Left colon (tissue), 2 donors: Measurements from ENCODE around the gene ETV5. TPM values are rescaled to one million over a fixed set of nuclear protein-coding genes. Genes with fewer than 3 reads are reported as not detected.
"Not testable (repeated sequence)": the region's sequence is repeated elsewhere in the genome, so short reads cannot be mapped to it uniquely, and the experiment has no call there.

Experiments used
- ATAC-seq: fragments of 200-7000 bp; cut with Tn5 transposase; one replicate; pipeline ENCODE4 v1.9.1; 2020; ENCODE audit warnings: mild to moderate bottlenecking, moderate library complexity
- DNase-seq, 2 donors: peaks; one replicate each; pipeline ENCODE4 v3.0.0-alpha.2; 2020
- intact Hi-C, 2 donors: fragments of 100-400 bp; cut with DNase I in 1 of 2; cut with micrococcal nuclease in 1 of 2; formaldehyde crosslinking; loops; one replicate each; pipeline versions ENCODE4 v1.11.2 to v1.14.0; 2022; cut with DNase I, micrococcal nuclease
- total RNA-seq, 2 donors: library from RNA; stranded (reverse); fragmentation: NEBNext Ultra II Directional; extraction: Animal tissue kit (Norgen Biotek cat#: 25700); gene quantifications; one replicate each; pipeline ENCODE4 v1.2.1, GENCODE V29; 2021
- donor health status: DM: no; HTN: no; CAD: no.
- donor health status: DM: yes; HTN: yes; CAD: no.

The ETV5 gene
- total RNA-seq, 2 donors from 2014 or later: 2.2 to 4.0 TPM

DNA sequence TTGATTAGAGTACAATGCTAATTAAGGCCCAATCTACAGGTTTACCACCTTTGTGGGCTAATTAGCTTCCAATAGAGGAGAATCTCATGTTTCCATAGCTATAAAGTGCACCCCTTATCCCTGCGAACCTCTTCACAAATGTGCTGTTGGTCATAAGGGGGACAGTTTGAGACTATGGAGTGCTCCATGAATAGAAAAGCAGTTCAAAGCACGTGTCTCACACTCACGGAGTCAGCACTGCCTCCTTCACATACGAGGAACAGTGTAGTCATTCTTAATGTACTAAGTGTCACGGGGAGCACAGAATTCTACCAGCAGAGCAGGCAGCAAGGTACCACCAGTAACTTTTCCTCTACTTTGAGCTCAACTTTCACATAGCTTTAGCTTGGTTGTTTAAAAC is 62.1 kb downstream of the ETV5 start:
- ATAC-seq (no peak), DNase-seq (no peak)
- intact Hi-C loops: no loop called here

GRCh38 chr3:186044968-186045367 is 63.9 kb downstream of the ETV5 start:
- no peak for DNase-seq
- intact Hi-C loops: no loop called here
- no peak for ATAC-seq

GRCh38 chr3:186044427-186044826 is 64.5 kb downstream of the ETV5 start:
- DNase-seq (no peak), ATAC-seq (no peak)
- intact Hi-C loops: no loop called here

GRCh38 chr3:186042521-186043202 is 66.2 kb downstream of the ETV5 start:
- no peak for ATAC-seq
- intact Hi-C loops: no loop called here

GRCh38 chr3:186042036-186042435 is 66.9 kb downstream of the ETV5 start:
- intact Hi-C loops: no loop called here
- ATAC-seq: no peak
- DNase-seq: no peak

More at GRCh38 chr3:186042521-186043202, 66.2 kb downstream of the ETV5 start:
- DNase-seq: no peak

DNA sequence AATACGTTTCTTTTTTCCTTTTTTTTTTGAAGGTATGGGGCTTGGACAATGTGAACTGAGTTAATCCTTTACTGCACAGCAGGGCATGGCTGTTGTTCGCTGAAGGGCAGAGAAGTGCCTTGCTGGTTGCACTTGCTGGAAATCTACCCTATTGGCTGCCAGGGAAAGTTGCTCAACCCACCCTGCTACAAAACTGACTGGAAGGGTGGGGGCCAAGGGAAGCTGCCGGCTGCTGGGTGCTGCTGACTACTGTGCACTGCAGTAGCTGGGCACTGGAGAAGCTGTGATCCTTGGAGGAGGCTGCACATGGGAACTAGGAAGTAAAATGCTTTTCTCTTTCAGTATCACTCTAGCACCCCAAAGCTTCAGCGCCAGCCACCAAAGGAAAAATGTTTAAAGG is 70.5 kb downstream of the ETV5 start:
- ATAC-seq: no peak
- DNase-seq: no peak
- intact Hi-C loops: no loop called here

DNA sequence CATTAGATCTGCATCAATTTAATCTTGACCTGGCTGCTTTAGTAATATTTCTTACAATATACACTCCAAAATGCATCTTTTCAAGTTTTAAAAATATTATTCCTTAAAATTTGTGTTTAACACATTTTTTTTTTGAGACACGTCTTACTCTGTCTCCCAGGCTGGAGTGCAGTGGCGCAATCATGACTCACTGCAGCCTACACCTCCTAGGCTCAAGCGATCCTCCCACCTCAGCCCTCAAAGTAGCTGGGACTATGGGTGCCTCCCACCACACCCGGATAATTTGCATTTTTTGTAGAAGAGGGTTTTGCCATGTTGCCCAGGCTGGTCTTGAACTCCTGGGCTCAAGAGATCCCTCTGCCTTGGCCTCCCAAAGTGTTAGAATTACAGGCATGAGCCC is 73.6 kb downstream of the ETV5 start:
- DNase-seq: no peak
- intact Hi-C loops: no loop called here
- ATAC-seq: no peak

DNA sequence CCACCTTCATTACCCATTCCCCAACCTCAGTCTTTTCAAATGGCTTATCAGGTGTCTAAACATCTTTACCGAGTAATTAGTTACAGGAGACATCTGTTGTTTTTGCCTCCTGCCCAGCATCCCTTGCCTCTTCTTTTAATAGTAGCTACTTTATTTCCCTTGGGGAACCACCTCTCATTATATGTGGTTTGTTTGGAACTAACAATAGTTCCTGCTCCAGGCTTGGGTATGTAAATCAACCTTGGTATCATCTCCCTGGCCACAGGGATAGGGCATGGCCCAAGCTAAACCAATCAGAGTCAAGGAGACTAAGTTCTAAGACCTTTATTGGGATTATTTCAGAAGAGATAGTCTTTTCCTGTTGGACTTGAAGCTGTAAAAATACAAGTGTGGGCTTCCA is 76.6 kb downstream of the ETV5 start:
- ATAC-seq (no peak), DNase-seq (no peak)
- intact Hi-C loops: no loop called here

DNA sequence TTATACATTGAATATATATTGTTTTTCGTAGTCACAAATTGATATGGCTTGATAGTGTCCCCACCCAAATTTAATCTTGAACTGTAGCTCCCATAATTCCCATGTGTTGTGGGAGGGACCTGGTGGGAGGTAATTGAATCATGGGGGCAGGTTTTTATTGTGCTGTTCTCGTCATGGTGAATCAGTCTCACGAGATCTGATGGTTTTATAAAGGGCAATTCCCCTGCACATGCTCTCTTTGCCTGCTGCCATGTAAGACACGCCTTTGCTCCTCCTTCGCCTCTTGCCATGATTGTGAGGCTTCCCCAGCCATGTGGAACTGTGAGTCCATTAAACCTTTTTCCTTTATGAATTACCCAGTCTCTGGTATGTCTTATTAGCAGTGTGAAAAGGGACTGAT is 82.9 kb downstream of the ETV5 start:
- DNase-seq, ATAC-seq, intact Hi-C loops: not testable (repeated sequence)

DNA sequence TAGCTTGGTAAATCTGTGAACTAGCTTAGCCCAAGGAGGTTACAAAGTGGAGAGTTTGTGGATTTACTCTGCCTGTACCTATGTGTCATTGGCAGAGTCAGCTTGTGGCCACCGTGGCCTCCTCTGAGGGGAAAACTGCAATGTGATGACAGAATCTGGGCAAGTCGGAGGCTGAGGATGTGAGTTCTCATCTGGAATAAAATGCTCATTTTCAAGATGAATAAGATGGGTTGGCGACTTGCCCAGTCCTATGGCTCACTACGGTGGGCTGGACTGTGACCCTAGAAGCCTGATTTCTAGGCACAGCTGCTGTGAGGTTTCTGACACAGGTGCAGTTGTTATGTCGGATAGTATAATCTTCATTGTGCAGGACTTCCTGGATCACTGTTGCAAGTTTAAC is 83.7 kb downstream of the ETV5 start:
- ATAC-seq (no peak), DNase-seq (no peak)
- intact Hi-C loops: no loop called here

GRCh38 chr3:186024210-186024609 is 84.7 kb downstream of the ETV5 start:
- DNase-seq (no peak), ATAC-seq (no peak)
- intact Hi-C loops: no loop called here

DNA sequence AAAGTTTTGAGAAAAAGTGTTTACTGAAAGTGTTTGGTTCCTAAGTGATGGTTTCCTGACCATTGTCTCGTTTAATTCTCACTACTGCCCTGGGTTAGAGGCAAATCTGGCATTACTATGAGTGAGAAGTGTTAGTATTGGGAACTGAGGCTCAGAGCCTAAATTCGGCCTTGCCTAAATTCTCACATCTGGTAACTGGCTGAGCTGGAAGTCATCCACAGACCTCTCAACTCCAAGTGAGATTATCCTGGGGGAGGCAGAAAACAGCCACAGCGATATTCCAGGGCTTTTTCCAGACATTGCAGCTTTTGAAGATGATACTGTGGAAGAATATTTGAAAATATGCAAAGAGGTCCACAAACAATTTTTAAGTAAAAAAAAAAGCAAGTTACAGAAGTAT is 86.0 kb downstream of the ETV5 start:
- DNase-seq (no peak), ATAC-seq (no peak)
- intact Hi-C loops: no loop called here

- ATAC-seq: no peak
- intact Hi-C loops: no loop called here
- no peak for DNase-seq
These were observed 87.1 kb downstream of the ETV5 start for GRCh38 chr3:186021673-186022362.

DNA sequence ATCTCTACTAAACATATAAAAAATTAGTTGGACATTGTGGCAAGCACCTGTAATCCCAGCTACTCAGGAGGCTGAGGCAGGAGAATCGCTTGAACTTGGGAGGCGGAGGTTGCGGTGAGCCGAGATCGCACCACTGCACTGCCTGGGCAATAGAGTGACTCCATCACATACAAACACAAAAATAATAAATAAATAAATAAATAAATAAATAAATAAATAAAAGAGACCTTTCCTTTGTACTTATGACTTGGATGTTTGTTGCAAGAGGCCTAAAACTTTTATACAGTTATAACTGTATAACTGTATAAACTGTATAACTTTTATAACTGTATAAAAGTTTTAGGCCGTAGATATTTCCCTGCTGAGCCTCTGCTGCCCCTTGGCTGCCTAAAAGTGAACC is 87.6 kb downstream of the ETV5 start:
- DNase-seq, intact Hi-C loops, ATAC-seq: not testable (repeated sequence)

DNA sequence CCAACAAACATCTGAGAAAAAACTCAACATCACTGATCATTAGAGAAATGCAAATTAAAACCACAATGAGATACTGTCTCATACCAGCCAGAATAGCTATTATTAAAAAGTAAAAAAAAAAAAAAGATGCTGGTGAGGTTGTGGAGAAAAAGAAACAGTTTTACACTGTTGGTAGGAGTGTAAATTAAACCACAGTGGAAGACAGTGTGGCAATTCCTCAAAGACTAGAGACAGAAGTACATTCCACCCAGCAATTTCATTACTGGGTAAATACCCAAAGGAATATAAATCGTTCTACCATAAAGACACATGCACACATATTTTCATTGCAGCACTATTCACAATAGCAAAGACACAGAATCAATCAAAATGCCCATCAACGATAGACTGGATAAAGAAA is 89.6 kb downstream of the ETV5 start:
- ATAC-seq, intact Hi-C loops, DNase-seq: not testable (repeated sequence)

GRCh38 chr3:186014866-186015265 is 94.0 kb downstream of the ETV5 start:
- DNase-seq (no peak), ATAC-seq (no peak)
- intact Hi-C loops: no loop called here

GRCh38 chr3:186013312-186013711 is 95.6 kb downstream of the ETV5 start:
- ATAC-seq (no peak), DNase-seq (no peak)
- intact Hi-C loops: no loop called here

- ATAC-seq (no peak), DNase-seq (no peak)
- intact Hi-C loops: no loop called here
These were observed 96.8 kb downstream of the ETV5 start for GRCh38 chr3:186012137-186012536.

DNA sequence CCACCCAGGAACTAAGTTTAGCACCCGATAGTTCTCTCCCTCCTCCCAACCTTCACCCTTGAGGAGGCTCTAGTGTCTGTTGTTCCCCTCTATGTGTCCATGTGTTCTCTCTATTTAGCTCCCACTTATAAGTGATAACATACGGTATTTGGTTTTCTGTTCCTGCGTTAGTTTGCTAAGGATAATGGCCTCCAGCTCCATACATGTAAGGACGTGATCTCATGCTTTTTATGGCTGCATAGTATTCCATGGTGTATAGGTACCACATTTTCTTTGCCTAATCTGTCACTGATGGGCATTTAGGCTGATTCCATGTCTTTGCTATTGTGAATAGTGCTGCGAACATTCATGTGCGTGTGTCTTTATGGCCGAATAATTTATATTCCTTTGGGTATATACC is 104.2 kb downstream of the ETV5 start:
- intact Hi-C loops: no loop called here
- DNase-seq (no peak), ATAC-seq (no peak)

- intact Hi-C loops: no loop called here
These were observed 104.7 kb downstream of the ETV5 start for GRCh38 chr3:186004209-186004608.

DNA sequence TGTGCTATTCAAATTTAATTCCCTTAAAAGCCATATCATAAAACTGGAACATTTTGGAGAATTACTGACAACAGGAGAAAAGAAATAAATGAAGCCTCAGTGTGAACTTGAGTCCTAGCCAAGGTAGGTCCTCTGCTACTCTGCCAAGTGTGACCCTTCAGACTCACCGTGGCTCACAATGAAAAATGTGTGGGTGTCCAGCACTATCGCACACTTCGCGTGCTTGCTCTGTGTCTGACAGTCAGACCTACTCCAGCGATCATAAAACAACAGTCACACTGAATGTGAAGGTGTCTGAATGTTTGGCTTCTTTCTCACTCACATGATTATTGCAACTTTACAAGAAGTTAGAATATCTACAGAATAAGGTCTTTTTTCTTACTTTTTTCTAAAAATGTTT is 105.3 kb downstream of the ETV5 start:
- ATAC-seq (no peak), DNase-seq (no peak)
- intact Hi-C loops: no loop called here

More at GRCh38 chr3:186004209-186004608, 104.7 kb downstream of the ETV5 start:
- ATAC-seq (no peak), DNase-seq (no peak)
